ENCODE data around the gene CTAGE9.

The CTAGE9 gene

GRCh38 chr6:131660195-131660594 is 50.6 kb downstream of the CTAGE9 start:
- H3K4me3 ChIP-seq (ENCODE audit: low read depth, low read length), result no peak overlapping the region
- no peak for DNase-seq (ENCODE audit: low read depth)
- no peak for TF ChIP-seq CTCF (IDR thresholded peaks at IDR 0.05; ENCODE audit: low read depth, low read length, missing control alignments)
- in situ Hi-C loops (cut with HindIII; ENCODE audit: low sequenced_read_pairs), result no loop called here
